AG08396 (cell line): ENCODE measurements around the gene LZTS2.
"Not testable (repeated sequence)": the region's sequence is repeated elsewhere in the genome, so short reads cannot be mapped to it uniquely, and the experiment has no call there.

Experiments used
- DNase-seq: peaks from one replicate; pipeline ENCODE4 v3.0.0; 2012; ENCODE audit warnings: low spot score, mixed read lengths

Gene LZTS2, protein sequence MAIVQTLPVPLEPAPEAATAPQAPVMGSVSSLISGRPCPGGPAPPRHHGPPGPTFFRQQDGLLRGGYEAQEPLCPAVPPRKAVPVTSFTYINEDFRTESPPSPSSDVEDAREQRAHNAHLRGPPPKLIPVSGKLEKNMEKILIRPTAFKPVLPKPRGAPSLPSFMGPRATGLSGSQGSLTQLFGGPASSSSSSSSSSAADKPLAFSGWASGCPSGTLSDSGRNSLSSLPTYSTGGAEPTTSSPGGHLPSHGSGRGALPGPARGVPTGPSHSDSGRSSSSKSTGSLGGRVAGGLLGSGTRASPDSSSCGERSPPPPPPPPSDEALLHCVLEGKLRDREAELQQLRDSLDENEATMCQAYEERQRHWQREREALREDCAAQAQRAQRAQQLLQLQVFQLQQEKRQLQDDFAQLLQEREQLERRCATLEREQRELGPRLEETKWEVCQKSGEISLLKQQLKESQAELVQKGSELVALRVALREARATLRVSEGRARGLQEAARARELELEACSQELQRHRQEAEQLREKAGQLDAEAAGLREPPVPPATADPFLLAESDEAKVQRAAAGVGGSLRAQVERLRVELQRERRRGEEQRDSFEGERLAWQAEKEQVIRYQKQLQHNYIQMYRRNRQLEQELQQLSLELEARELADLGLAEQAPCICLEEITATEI

DNA sequence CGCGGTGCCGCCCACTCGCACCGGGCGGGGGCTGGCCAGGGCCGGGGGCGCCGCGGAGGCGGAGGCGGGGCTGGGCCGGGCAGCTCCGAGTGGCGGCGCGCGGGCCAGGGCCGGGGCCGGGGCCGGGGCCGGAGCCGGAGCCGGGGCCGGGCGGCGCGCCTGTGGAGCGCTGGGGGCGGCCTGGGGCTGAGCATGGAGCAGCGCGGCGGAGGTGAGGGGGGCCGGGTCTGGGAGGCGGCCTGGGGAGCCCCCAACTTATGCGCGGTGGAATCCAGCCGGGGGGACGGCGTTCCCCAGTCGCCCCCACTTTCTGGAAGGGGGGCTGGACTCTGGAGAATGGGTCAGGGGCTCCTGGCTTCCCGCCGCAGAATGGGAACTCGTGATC, at the start of gene LZTS2:
Gene LZTS2, plus strand, starts transcription at position 67 of the 385 bp plus-strand sequence. CDS start 2,731 bp downstream, outside the sequence.
- no peak for DNase-seq

DNA sequence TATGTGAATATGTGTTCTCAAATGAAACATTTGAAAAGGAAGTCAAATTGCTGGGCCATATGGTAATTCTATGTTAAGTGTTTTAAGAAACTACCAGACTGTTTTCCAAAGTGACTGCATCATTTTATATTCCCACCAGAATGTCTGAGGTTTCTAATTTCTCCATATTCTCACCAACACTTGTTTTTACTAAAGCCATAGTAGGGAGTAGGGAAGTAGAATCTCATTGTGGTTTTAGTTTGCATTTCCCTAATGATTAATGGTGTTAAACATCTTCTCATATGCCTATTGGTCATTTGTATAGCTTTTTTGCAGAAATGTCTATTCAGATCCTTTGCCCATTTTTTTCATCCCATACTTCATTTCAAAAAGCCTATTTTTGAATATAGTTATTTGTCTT, 39.4 kb upstream of the LZTS2 start:
- no peak for DNase-seq

DNA sequence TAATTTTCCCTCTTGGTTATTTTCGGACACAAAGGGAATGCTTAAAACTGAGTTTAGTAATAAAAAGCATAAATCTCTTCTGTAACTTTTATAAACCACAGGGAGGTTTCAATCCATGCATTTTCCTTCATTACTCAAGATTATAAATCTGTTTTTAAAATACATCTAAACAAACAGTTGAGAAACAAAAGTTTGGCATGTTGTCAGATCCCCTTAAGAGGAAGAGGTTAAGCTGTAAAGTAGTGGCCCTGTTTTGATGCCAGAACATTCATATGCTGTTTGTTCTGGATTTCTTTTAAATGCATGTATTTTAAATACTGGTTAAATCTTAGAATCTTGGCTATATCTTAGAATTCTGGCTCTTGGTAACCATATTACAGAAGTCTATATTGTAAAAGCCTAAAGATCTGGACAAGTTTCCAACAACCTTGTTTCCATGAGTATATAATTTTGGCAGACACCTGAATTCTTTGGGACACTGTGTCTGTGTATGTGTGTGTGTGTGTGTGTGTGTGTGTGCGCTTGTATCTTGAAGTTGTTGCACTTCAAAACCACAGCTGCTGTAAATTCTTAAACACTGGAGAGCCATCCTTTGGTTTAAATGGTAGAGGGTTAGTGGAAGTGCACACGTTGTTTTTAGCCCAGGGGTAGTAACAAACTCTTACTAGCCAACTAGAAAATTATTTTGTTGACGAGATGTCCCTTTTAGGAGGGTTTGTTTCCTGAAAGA, 37.1 kb upstream of the LZTS2 start:
- DNase-seq, result no peak

DNA sequence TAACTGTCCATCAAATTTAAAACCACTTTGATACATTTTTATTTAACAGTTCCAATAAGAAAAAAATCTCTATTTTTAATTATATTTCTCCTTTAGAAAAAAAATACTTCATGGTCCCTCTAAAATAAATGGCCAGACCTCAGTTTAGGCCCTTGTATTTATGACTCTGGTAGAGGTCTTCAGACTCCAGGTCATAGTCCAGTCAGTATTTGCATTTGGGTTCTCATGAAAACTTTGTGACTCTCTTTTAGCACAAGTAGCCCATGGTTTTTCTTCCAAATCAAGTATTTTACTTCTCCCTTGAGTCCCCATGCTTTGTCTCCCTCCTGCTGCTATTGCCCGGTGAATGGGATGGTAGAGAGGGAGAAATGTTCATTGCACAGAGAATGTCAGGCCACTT, 35.8 kb upstream of the LZTS2 start:
- DNase-seq, result no peak

DNA sequence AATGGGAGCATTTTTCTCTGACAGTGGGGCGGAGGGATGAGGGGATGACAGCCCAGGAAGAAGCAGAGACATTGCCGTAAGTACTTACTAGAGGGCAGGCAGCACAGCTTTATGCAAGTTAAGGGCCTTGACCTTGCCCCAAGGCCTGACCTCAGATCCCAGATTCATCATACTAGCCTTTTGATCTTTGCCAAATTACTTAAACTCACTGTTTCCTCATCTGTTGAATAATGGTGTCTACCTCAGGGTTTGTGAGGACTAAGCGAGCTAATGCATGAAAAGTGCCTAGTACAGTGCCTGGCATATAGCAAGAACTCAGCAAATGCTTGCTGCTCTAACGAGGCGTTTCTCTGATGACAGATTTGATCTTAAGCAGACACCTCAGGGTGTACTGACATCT, 33.8 kb upstream of the LZTS2 start:
- DNase-seq, result no peak

DNA sequence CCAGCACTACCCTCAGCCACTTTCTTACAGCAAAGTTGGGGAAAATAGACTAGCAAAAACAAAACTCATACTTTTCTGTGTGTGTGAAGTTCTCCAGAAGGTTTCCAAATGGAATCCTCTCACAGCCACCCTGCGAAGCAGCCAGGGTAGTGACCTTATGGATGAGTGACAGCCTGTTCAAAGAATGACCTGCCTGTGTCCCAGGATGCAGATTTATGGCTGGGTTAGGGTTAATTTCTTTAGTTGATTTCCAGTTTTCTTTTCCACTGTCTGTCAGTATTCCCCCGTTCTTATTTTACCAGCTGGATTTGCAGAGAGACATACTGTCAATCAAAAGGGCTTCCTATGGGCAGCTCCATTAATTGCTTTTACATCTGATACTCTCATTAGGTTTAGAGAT, 32.7 kb upstream of the LZTS2 start:
- no peak for DNase-seq

DNA sequence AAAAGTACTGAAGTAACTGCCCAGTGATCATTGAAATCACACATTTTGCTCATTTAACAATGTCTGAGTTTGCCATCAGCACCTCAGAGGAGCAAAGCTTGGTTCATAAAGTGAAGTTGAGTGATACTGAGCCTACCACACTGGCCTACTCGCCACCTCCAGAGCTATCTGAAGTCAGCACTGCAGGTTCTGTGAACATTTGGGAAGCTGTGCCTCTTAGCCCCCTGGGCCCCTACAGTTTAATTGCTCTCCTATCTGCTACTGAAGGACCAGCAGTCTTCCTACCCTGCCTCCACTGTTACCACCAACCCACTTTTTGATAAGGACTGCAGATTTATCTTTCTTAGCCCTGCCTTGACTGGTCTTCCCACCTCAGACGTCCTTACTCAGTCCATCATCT, 32.3 kb upstream of the LZTS2 start:
- DNase-seq, result no peak

DNA sequence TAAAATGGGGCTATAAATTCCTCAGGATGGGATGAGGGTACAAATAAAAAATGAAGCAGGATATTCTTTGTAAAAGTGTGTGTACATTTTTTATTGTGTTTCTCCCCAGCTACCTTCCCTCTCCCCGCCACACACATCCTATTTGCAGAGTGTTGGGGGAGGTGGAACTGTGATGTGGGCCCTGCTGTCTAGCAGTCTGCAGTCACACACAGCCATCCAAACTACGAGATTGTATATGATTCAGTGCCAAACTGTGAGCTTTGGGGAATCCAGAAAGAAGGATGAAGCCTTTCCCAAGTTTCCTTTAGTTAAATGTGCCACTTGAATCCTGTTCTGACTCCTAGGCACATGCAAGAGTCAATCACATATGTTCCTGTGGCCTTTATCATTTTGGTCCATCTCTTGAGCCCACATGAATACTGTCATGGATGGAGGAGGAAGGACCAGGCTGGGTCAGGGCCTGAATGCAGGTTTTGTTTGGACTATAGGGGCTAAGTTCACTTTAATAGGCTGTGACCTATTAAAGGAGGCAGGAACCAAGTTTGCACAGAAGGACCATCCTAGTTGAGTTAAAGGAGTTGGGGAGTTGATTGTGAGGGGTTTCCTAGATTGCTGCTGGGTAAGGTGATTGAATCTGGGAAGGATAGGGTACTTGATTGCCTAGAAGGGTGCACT, 31.4 kb upstream of the LZTS2 start:
- no peak for DNase-seq

DNA sequence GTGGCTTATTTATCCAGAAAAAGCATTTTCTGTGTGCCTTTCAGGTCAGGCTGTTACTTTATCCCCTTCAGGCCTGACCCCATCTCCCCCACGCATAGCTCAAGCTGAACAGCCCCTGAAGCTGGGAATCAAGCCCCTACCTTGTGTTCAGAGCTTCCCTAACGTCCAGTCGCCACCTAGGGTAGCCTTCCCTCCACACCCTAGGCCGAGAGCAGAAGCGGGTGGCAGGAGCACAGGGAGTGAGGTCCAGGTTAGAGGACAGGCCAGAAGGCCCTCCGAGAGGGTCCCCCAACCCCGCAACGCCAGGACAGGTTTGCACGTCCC, 30.8 kb upstream of the LZTS2 start:
- no peak for DNase-seq

DNA sequence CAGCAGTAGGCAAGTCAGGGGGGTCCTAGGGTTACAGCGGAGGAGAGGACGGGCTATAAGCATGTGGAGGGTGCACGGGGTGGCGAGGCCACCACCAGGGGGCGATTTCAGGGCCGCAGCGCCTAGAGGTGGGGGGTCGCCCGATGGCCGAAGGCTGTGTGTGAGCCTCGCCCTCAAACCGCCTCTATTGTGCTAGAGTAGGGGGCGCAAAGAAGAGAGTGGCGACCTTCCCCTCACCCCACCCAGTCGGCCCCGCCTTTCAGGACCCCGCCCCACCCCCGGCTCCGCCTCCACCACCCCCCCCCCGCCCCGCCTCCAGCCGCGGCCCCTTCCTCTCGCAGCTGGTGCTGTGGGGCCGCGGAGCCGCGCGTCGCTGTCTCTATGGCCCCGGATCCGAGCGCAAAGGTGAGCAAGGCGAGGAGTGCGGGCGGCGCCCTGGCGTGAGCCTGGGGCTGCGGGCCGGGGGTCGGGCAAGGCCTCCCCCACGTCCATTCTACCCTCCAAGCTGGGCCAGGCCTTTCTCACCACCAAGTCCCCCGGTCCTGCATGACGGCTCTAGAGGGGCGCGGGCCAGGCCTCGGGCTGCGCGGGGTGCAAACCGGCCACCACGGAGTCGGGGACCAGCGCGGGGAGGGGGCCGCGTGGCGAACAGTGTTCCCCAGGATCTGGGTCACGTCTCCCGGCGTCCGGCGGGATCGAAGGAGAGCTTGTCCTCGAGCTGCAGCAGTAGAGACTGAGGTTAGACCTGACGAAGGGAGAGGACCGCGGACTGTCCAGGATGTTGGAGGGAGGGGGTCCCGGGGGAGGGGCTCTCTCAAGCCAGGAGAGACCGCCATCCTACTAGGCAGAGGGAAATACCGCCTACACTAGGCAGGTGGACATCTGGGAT, 30.2 kb upstream of the LZTS2 start, which contains the start of gene SEMA4G:
Gene SEMA4G, plus strand, starts transcription at position 318 of the 889 bp plus-strand sequence. CDS start 3,409 bp downstream, outside the sequence.
- peak; percentile 80 for DNase-seq

DNA sequence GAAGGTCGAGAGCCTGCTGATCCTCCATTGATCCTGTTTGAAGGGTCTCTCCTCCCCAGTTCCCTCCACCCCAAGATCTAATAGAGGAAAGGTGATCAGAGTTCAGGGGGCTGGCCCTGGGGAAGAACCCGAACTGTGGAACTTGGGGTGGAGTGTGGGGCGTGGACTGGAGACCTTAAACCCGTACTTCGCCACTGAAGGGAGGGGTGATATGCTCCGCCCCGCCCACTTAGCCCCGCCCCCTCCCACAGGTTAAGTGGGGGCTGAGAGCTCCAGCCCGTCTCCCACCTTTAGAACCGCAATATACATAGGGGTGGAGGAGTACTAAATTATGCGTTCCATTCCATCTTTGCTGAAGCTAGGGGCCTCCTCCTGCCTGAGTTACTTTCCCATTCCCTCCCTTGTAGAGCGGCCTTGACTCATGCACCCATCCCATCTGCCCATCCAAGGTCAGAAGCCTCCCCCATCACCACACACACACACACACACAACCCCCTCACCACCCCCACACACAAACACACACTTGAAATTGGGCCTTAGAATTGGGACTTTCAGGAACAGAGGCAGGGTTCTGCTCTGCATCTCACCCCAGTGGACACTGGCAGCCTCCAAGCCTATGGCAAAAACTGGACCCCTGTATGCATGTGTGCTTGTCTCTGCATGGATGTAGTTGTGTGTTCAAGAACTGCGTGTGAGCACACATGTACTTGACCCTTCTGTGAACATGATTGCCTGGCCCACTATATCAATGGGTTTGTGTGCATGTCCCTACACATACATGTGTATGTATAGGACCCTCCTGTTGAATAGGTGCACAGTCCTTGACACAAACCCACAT, 29.3 kb upstream of the LZTS2 start:
- DNase-seq, result no peak

DNA sequence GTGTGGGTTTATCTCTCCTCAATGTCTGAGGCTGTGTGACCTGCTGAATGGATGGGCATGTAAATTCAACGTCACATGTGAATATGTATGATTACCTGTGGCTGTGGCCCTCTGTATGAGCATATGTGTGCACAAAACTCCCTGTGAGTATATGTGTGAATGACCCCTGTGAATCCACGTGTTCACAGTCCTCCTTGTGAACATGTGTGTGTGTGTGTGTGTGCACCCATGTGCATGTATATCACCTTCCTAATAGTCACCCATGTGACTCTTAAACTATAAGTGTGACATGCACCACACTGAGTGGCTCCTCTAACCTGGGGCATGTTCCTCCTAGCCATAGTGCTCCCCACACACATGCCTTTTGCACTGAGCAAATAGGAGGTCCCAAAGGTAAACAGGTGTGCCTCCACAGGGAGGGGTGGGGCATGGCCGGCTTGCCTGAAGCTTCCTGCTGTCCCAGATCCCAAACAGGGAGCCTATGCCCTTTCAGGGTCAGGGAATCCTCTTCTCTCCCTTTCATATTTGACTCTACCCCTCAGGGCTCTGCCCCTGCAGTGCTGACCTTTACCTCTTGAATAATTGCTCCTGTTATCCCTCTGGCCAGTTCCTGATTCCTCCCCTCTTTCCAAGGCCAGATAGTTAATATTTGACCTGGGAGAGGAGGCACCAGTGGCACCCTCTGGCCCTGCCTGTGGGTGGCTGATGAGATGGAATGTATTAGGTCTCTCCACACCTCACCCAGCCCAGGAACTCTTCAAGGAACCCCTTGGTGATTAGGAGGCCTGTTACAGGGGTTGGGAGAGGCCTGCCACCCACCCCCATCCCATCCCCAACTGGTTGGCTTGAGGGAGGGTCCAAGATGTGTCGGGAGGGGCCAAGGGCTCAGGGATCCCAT, 28.4 kb upstream of the LZTS2 start:
- no peak for DNase-seq

DNA sequence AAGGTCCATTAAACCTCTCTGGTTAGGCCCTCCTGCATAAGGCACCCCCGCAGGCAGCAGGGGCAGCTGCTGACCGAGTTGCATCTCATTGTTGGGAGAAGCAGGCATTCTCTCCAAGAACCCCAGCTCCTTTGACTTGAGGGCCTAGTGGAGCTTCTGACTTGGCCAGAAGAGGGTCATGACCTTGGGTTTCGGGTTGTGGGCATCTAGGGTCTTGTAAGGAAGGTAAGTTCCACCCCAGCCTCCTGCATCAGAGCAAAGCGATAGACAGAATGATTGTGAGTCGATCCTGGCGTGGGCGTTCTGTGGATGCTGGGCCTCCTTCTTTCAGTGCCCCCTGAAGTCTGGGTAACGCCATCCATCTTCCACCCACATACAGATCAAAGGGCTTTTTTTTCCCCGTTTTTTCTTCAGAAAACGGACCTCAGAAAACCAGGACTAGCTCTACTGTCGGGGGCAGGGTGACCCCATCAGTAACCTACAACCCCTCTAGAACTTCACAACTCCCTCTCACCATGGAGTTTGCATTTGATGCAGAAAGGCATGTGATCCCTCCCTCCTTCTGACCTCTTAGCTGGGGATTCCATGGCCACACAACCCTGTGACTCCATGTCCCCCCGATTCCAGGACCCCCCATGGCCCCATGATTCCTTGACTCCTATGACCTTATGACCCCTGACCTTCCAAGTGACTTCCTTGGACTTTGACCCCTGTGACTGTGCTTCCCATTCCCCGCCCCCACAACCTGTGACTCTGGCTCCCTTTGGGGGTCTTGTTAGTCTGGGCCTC, 27.3 kb upstream of the LZTS2 start:
- DNase-seq, result no peak

DNA sequence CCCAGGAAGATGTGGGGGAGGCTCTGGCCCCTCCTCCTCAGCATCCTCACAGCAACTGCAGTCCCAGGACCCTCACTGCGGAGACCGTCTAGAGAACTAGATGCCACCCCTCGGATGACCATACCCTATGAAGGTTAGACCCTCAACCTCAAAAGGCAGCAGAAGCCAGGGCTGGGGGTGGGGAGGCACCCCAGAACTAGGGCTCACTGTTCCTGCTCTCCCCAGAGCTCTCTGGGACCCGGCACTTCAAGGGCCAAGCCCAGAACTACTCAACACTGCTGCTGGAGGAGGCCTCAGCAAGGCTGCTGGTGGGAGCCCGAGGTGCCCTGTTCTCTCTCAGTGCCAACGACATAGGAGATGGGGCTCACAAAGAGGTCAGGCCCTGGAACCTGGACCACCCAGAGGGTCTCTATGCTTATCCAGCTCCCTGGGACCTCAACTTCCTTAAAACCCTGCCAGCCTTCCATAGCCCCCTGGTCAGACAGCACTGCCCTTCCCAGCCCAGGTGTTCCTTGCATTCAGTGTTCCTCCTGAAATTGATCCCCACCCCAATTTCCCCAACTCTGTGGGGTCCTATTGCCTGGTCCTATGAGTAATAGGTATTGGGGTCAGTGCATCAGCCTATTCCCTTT, 26.6 kb upstream of the LZTS2 start:
- DNase-seq, result peak; percentile 1

DNA sequence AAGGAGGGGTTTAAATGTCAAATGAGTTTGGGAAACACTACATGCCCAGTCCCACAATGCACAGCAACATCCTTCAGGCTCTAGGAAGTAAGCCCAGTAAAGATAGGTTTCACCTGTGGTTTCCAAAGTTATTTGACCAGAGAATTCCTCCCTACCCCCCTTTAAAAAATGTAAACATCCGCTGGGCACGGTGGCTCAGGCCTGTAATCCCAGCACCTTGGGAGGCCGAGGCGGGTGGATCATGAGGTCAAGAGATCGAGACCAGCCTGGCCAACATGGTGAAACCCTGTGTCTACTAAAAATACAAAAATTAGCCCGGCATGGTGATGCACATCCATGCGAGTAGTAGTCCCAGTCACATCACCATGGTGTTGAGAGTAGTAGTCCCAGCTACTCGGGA, 24.2 kb upstream of the LZTS2 start:
- DNase-seq, result not testable (repeated sequence)

DNA sequence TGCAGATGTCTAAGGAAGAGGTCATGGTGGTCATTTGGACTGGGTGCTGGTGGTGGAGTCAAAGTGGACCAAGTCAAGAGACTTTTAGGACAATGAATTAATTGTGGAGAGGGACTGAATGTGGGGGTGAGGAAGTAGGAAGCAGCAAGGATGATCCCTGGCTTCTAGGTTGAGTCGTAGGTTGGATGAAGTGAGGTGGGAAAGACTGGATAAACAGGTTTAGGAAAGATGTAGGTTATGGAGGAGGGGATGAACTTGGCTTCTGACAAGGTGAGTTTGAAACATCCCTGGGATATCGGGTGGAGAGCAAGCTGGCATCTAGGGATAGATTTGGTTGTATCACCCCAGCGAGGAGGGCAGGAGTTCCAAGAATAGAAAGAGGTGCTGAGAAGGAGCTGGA, 22.7 kb upstream of the LZTS2 start:
- no peak for DNase-seq

DNA sequence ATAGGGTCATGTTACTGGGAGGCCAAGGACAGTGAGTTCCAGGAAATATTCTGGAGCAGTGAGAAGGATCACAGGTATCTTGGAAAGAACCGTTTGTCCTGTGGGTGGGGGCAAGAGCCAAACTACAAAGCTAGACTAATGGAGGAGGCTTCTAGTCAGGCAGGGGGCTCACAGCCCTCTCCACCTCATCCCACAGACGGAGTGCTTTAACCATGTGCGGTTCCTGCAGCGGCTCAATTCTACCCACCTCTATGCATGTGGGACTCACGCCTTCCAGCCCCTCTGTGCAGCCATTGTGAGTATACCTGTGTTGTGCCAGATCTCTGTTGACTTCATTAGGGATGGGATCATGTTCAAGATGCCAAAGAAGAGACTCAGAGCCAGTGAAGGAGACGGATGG, 22.2 kb upstream of the LZTS2 start:
- DNase-seq, result no peak
